ENCODE data around the gene ZNF276. TPM values are rescaled to one million over a fixed set of nuclear protein-coding genes. Genes with fewer than 3 reads are reported as not detected.
"Not testable (repeated sequence)": the region's sequence is repeated elsewhere in the genome, so short reads cannot be mapped to it uniquely, and the experiment has no call there.

The ZNF276 gene
- total RNA-seq, 1 experiment from 2014 or later = 32.7 TPM

GRCh38 chr16:89697161-89697615 lies 24.1 kb upstream of the ZNF276 start:
- TF ChIP-seq CTCF (IDR thresholded peaks at IDR 0.05; ENCODE audit: unreplicated experiment) = no peak
- ChIA-PET CTCF (interaction anchor here (0.7 to 1.6 kb wide), 2 partner anchors 9 to 165 kb away, joined by 3 to 4 read pairs; no protein-coding TSS in a partner anchor), POLR2A (interaction anchor here (0.9 to 2.7 kb wide), 2 partner anchors 8 to 11 kb away, joined by 3 to 10 read pairs; partner anchors contain the start of gene CDK10)
- Mint-ChIP-seq H3K27ac (ENCODE audit: low read depth, unreplicated experiment) (no peak overlapping the region), H3K9me3 (ENCODE audit: unreplicated experiment) (no peaks in the 10 kb centered on the region), H3K27me3 (ENCODE audit: insufficient read depth, unreplicated experiment) (no peaks in the 10 kb centered on the region), H3K36me3 (ENCODE audit: insufficient read depth, unreplicated experiment) (peaks cover 39% of the 10 kb centered on the region), H3K4me3 (ENCODE audit: unreplicated experiment) (no peak overlapping the region), H3K4me1 (ENCODE audit: insufficient read depth, unreplicated experiment) (no peaks in the 10 kb centered on the region)
- BruUV-seq (replicated peaks) = no TSS peak
- no peak for DNase-seq (ENCODE audit: unreplicated experiment)
- intact Hi-C loops (cut with micrococcal nuclease) = no loop called here

- TF ChIP-seq CTCF (IDR thresholded peaks at IDR 0.05; ENCODE audit: unreplicated experiment) = no peak
- Mint-ChIP-seq H3K27me3 (ENCODE audit: insufficient read depth, unreplicated experiment) (no peaks in the 10 kb centered on the region), H3K36me3 (ENCODE audit: insufficient read depth, unreplicated experiment) (peaks cover 33% of the 10 kb centered on the region), H3K4me1 (ENCODE audit: insufficient read depth, unreplicated experiment) (no peaks in the 10 kb centered on the region), H3K4me3 (ENCODE audit: unreplicated experiment) (no peak overlapping the region), H3K27ac (ENCODE audit: low read depth, unreplicated experiment) (no peak overlapping the region), H3K9me3 (ENCODE audit: unreplicated experiment) (no peaks in the 10 kb centered on the region)
- POLR2A ChIA-PET = interaction anchor here (0.9 to 2.7 kb wide), 3 partner anchors 9 to 134 kb away, joined by 3 to 10 read pairs (median 3); partner anchors contain the start of gene CDK10
- DNase-seq (ENCODE audit: unreplicated experiment) = no peak
- no TSS peak for BruUV-seq (replicated peaks)
- intact Hi-C loops (cut with micrococcal nuclease) = no loop called here
- CTCF ChIA-PET = interaction anchor here (0.6 to 4.4 kb wide), 5 partner anchors 9 to 164 kb away, joined by 4 to 56 read pairs (median 4); no protein-coding TSS in a partner anchor
Measured at GRCh38 chr16:89697616-89698331, 23.6 kb upstream of the ZNF276 start.

- H3K27me3 Mint-ChIP-seq (ENCODE audit: insufficient read depth, unreplicated experiment); intact Hi-C loops (cut with micrococcal nuclease); H3K4me3 Mint-ChIP-seq (ENCODE audit: unreplicated experiment); H3K9me3 Mint-ChIP-seq (ENCODE audit: unreplicated experiment); H3K27ac Mint-ChIP-seq (ENCODE audit: low read depth, unreplicated experiment); BruUV-seq (replicated peaks); DNase-seq (ENCODE audit: unreplicated experiment); H3K4me1 Mint-ChIP-seq (ENCODE audit: insufficient read depth, unreplicated experiment): not testable (repeated sequence)
- peaks cover 24% of the 10 kb centered on the region for H3K36me3 Mint-ChIP-seq (ENCODE audit: insufficient read depth, unreplicated experiment)
- POLR2A ChIA-PET = interaction anchor here (1.0 to 2.7 kb wide), 3 partner anchors 12 to 134 kb away, joined by 3 to 10 read pairs (median 3); partner anchors contain the start of gene CDK10
- CTCF ChIA-PET = interaction anchor here (0.6 to 4.4 kb wide), 7 partner anchors 10 to 163 kb away, joined by 4 to 56 read pairs (median 5); no protein-coding TSS in a partner anchor
Measured at GRCh38 chr16:89698717-89699116, 22.6 kb upstream of the ZNF276 start.

GRCh38 chr16:89699629-89700099 lies 21.7 kb upstream of the ZNF276 start:
- not testable (repeated sequence) for BruUV-seq (replicated peaks); H3K4me1 Mint-ChIP-seq (ENCODE audit: insufficient read depth, unreplicated experiment); DNase-seq (ENCODE audit: unreplicated experiment); H3K27ac Mint-ChIP-seq (ENCODE audit: low read depth, unreplicated experiment); H3K9me3 Mint-ChIP-seq (ENCODE audit: unreplicated experiment); H3K27me3 Mint-ChIP-seq (ENCODE audit: insufficient read depth, unreplicated experiment)
- H3K4me3 Mint-ChIP-seq (ENCODE audit: unreplicated experiment) = peak overlapping the region; percentile 71
- H3K36me3 Mint-ChIP-seq (ENCODE audit: insufficient read depth, unreplicated experiment) = peaks cover 17% of the 10 kb centered on the region
- ChIA-PET POLR2A (interaction anchor here (0.6 to 4.3 kb wide), 16 partner anchors 10 to 223 kb away, joined by 3 to 46 read pairs (median 6); partner anchors contain the start of genes CDK10, CHMP1A, SPATA33 and TCF25), CTCF (interaction anchor here (0.6 to 4.4 kb wide), 21 partner anchors 10 to 319 kb away, joined by 3 to 56 read pairs (median 5); no protein-coding TSS in a partner anchor)
- intact Hi-C loops (cut with micrococcal nuclease) = loop anchor here (1.0 to 5.0 kb wide), 4 partner anchors 22 to 223 kb away; partner anchors contain the start of genes TUBB3 and ZNF276

All from MCF 10A (cell line).